ENCODE measurements around the gene PPP2R2D.

Gene PPP2R2D

DNA sequence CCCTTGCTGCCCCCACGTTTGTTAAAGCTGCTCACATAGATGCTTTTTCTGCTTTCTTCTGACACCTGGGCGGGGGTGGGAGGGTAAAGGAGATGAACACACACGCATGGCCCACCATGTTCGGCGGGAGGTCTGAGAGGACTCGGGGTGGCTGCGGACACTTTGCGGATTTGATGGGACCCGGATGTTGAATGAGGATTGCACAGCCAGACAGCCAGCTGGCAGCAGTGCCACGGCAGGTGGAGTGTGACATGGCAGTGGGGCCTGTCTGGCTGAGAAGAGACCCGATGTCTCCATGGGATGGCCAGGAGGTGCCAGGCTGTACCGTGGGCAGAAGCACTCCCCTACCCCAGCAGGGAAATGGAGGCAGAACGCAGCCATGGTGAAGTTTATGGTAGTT lies 31.2 kb downstream of the PPP2R2D start:
- Histone ChIP-seq H2BK15ac (replicated peaks; ENCODE audit: low read depth) (no peak overlapping the region), H3K4me2 (ENCODE audit: low read length) (no peak overlapping the region), H3K36me3 (ENCODE audit: control insufficient read depth, insufficient read depth, low read length) (no peaks in the 10 kb centered on the region), H3K23ac (ENCODE audit: low read length) (no peak overlapping the region), H3K56ac (ENCODE audit: low read length) (no peak overlapping the region), H4K8ac (ENCODE audit: low read depth, low read length) (no peak overlapping the region), H2BK120ac (ENCODE audit: low read depth, low read length) (no peak overlapping the region), H3K79me2 (ENCODE audit: control insufficient read depth, insufficient read depth, low read length) (peaks cover 65% of the 10 kb centered on the region), H3K9ac (ENCODE audit: low read length) (no peak overlapping the region), H3K79me1 (ENCODE audit: low read length) (peaks cover 35% of the 10 kb centered on the region), H3K27me3 (ENCODE audit: insufficient read depth, low read length, poor library complexity) (no peaks in the 10 kb centered on the region), H3K18ac (ENCODE audit: low read length) (no peak overlapping the region), H3K27ac (ENCODE audit: low read depth, low read length) (no peak overlapping the region), H2BK5ac (ENCODE audit: low read length) (no peak overlapping the region), H4K5ac (ENCODE audit: low read length) (no peak overlapping the region), H2AK5ac (ENCODE audit: low read length) (no peak overlapping the region), H3K4ac (ENCODE audit: low read depth, low read length) (no peak overlapping the region), H3K4me3 (ENCODE audit: low read length) (no peak overlapping the region), H3K4me1 (ENCODE audit: control insufficient read depth, low read depth, low read length) (peaks cover 23% of the 10 kb centered on the region)
- WGBS (ENCODE audit: extremely low coverage, insufficient coverage, low lambda C conversion rate): no CpG with 5 or more reads among the region's 13 CpGs
- no peak for DNase-seq

DNA sequence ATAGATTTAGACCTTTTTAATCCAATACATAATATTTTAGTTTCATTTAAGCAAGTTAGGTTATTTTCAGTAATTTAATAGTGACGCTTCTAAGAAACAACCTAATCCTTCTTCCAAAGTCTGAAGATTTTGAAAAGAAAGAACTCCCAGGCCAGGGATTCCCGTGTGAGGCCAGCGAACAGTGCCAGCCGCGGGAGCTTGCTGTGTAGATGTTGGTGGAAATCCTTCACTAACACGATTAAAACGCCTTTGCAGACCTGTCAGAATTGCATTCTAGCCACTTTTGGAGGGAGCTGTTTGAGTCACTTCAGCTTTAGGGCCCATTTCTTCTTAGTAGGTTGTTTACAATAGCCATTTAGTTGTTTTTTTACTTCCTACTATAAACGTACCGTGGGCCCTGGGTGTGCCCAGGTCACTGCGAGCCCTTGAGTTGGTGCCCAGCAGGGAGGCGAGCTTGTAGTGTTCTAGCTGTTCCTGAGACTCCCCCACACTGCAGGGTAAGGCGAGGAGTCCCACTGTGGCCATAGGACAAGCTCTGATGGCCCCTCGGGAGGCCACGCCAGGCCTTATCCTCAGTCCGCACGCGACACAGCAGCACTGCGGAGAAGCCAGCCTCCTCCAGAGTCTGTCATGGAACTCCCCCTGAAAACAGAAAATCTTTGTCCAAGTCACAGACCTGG lies 32.3 kb downstream of the PPP2R2D start:
- WGBS (ENCODE audit: extremely low coverage, insufficient coverage, low lambda C conversion rate): no CpG with 5 or more reads among the region's 18 CpGs
- no peak overlapping the region for H3K23ac ChIP-seq (ENCODE audit: low read length)
- peaks cover 21% of the 10 kb centered on the region for H3K4me1 ChIP-seq (ENCODE audit: control insufficient read depth, low read depth, low read length)
- H2AK5ac ChIP-seq (ENCODE audit: low read length): no peak overlapping the region
- no peak overlapping the region for H3K4me2 ChIP-seq (ENCODE audit: low read length)
- H3K79me1 ChIP-seq (ENCODE audit: low read length): peaks cover 39% of the 10 kb centered on the region
- no peak overlapping the region for H3K9ac ChIP-seq (ENCODE audit: low read length)
- H3K36me3 ChIP-seq (ENCODE audit: control insufficient read depth, insufficient read depth, low read length): no peaks in the 10 kb centered on the region
- no peak overlapping the region for H3K4ac ChIP-seq (ENCODE audit: low read depth, low read length)
- H3K4me3 ChIP-seq (ENCODE audit: low read length): no peak overlapping the region
- DNase-seq: no peak
- H4K5ac ChIP-seq (ENCODE audit: low read length): no peak overlapping the region
- H2BK5ac ChIP-seq (ENCODE audit: low read length): no peak overlapping the region
- no peaks in the 10 kb centered on the region for H3K27me3 ChIP-seq (ENCODE audit: insufficient read depth, low read length, poor library complexity)
- H3K56ac ChIP-seq (ENCODE audit: low read length): no peak overlapping the region
- H3K79me2 ChIP-seq (ENCODE audit: control insufficient read depth, insufficient read depth, low read length): peaks cover 59% of the 10 kb centered on the region
- H3K27ac ChIP-seq (ENCODE audit: low read depth, low read length): no peak overlapping the region
- H3K18ac ChIP-seq (ENCODE audit: low read length): no peak overlapping the region
- no peak overlapping the region for H4K8ac ChIP-seq (ENCODE audit: low read depth, low read length)
- H2BK15ac ChIP-seq (replicated peaks; ENCODE audit: low read depth): no peak overlapping the region
- H2BK120ac ChIP-seq (ENCODE audit: low read depth, low read length): no peak overlapping the region

GRCh38 chr10:131933696-131934086 lies 32.9 kb downstream of the PPP2R2D start:
- H3K4me1 ChIP-seq (ENCODE audit: control insufficient read depth, low read depth, low read length): peaks cover 18% of the 10 kb centered on the region
- H3K27ac ChIP-seq (ENCODE audit: low read depth, low read length): no peak overlapping the region
- no peaks in the 10 kb centered on the region for H3K27me3 ChIP-seq (ENCODE audit: insufficient read depth, low read length, poor library complexity)
- no peak overlapping the region for H3K4me2 ChIP-seq (ENCODE audit: low read length)
- no peak overlapping the region for H2BK120ac ChIP-seq (ENCODE audit: low read depth, low read length)
- no peak overlapping the region for H2BK5ac ChIP-seq (ENCODE audit: low read length)
- no peak overlapping the region for H2BK15ac ChIP-seq (replicated peaks; ENCODE audit: low read depth)
- H3K79me2 ChIP-seq (ENCODE audit: control insufficient read depth, insufficient read depth, low read length): peaks cover 54% of the 10 kb centered on the region
- H3K56ac ChIP-seq (ENCODE audit: low read length): no peak overlapping the region
- no peak overlapping the region for H3K4ac ChIP-seq (ENCODE audit: low read depth, low read length)
- WGBS (ENCODE audit: extremely low coverage, insufficient coverage, low lambda C conversion rate): no CpG with 5 or more reads among the region's 2 CpGs
- no peak overlapping the region for H4K8ac ChIP-seq (ENCODE audit: low read depth, low read length)
- H3K4me3 ChIP-seq (ENCODE audit: low read length): no peak overlapping the region
- no peak overlapping the region for H3K18ac ChIP-seq (ENCODE audit: low read length)
- H3K36me3 ChIP-seq (ENCODE audit: control insufficient read depth, insufficient read depth, low read length): peaks cover 2% of the 10 kb centered on the region
- no peak for DNase-seq
- no peak overlapping the region for H2AK5ac ChIP-seq (ENCODE audit: low read length)
- H3K23ac ChIP-seq (ENCODE audit: low read length): no peak overlapping the region
- no peak overlapping the region for H4K5ac ChIP-seq (ENCODE audit: low read length)
- peaks cover 41% of the 10 kb centered on the region for H3K79me1 ChIP-seq (ENCODE audit: low read length)
- H3K9ac ChIP-seq (ENCODE audit: low read length): no peak overlapping the region

GRCh38 chr10:131934769-131935168 lies 34.0 kb downstream of the PPP2R2D start:
- Histone ChIP-seq H3K9ac (ENCODE audit: low read length) (no peak overlapping the region), H3K36me3 (ENCODE audit: control insufficient read depth, insufficient read depth, low read length) (peaks cover 3% of the 10 kb centered on the region), H2AK5ac (ENCODE audit: low read length) (no peak overlapping the region), H3K4ac (ENCODE audit: low read depth, low read length) (no peak overlapping the region), H2BK120ac (ENCODE audit: low read depth, low read length) (no peak overlapping the region), H3K79me2 (ENCODE audit: control insufficient read depth, insufficient read depth, low read length) (peaks cover 44% of the 10 kb centered on the region), H3K4me1 (ENCODE audit: control insufficient read depth, low read depth, low read length) (peaks cover 9% of the 10 kb centered on the region), H4K5ac (ENCODE audit: low read length) (no peak overlapping the region), H3K4me2 (ENCODE audit: low read length) (no peak overlapping the region), H2BK15ac (replicated peaks; ENCODE audit: low read depth) (no peak overlapping the region), H3K27me3 (ENCODE audit: insufficient read depth, low read length, poor library complexity) (no peaks in the 10 kb centered on the region), H4K8ac (ENCODE audit: low read depth, low read length) (no peak overlapping the region), H3K27ac (ENCODE audit: low read depth, low read length) (no peak overlapping the region), H3K79me1 (ENCODE audit: low read length) (peaks cover 35% of the 10 kb centered on the region), H3K56ac (ENCODE audit: low read length) (no peak overlapping the region), H3K18ac (ENCODE audit: low read length) (no peak overlapping the region), H3K4me3 (ENCODE audit: low read length) (no peak overlapping the region), H3K23ac (ENCODE audit: low read length) (no peak overlapping the region), H2BK5ac (ENCODE audit: low read length) (no peak overlapping the region)
- peak; percentile 65 for DNase-seq
- no CpG with 5 or more reads among the region's 8 CpGs for WGBS (ENCODE audit: extremely low coverage, insufficient coverage, low lambda C conversion rate)

DNA sequence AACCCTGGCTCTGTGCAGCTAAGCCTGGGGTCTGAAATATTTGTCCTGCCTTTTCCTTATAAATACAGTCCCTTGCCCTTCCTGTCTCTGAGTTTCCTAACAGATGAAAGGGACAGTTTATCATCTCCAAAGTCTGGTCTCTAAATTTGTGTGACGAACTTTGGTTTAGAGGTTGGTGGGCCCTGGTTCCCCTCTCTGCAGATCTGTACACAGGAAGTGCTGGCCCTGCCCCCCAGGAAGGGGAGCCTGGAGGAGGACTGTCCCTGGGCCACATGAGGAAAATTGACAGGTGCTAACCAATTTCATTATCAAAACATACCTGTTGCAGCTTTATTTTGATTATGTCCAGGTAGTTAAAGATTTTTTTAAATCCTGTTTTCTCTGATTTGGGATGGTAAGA lies 34.5 kb downstream of the PPP2R2D start:
- Histone ChIP-seq H3K79me1 (ENCODE audit: low read length) (peaks cover 34% of the 10 kb centered on the region), H3K9ac (ENCODE audit: low read length) (no peak overlapping the region), H3K4me2 (ENCODE audit: low read length) (no peak overlapping the region), H3K36me3 (ENCODE audit: control insufficient read depth, insufficient read depth, low read length) (peaks cover 3% of the 10 kb centered on the region), H2BK5ac (ENCODE audit: low read length) (no peak overlapping the region), H3K27me3 (ENCODE audit: insufficient read depth, low read length, poor library complexity) (no peaks in the 10 kb centered on the region), H3K4ac (ENCODE audit: low read depth, low read length) (no peak overlapping the region), H4K5ac (ENCODE audit: low read length) (no peak overlapping the region), H2BK15ac (replicated peaks; ENCODE audit: low read depth) (no peak overlapping the region), H3K4me1 (ENCODE audit: control insufficient read depth, low read depth, low read length) (peaks cover 8% of the 10 kb centered on the region), H3K56ac (ENCODE audit: low read length) (no peak overlapping the region), H3K18ac (ENCODE audit: low read length) (no peak overlapping the region), H3K27ac (ENCODE audit: low read depth, low read length) (no peak overlapping the region), H3K23ac (ENCODE audit: low read length) (no peak overlapping the region), H3K79me2 (ENCODE audit: control insufficient read depth, insufficient read depth, low read length) (peaks cover 40% of the 10 kb centered on the region), H2BK120ac (ENCODE audit: low read depth, low read length) (no peak overlapping the region), H3K4me3 (ENCODE audit: low read length) (no peak overlapping the region), H4K8ac (ENCODE audit: low read depth, low read length) (no peak overlapping the region), H2AK5ac (ENCODE audit: low read length) (no peak overlapping the region)
- DNase-seq: no peak
- no CpG with 5 or more reads among the region's 1 CpG for WGBS (ENCODE audit: extremely low coverage, insufficient coverage, low lambda C conversion rate)

GRCh38 chr10:131936294-131936693 lies 35.5 kb downstream of the PPP2R2D start:
- Histone ChIP-seq H3K4me1 (ENCODE audit: control insufficient read depth, low read depth, low read length) (peaks cover 5% of the 10 kb centered on the region), H3K27ac (ENCODE audit: low read depth, low read length) (no peak overlapping the region), H3K56ac (ENCODE audit: low read length) (no peak overlapping the region), H2BK5ac (ENCODE audit: low read length) (no peak overlapping the region), H3K4me3 (ENCODE audit: low read length) (no peak overlapping the region), H3K36me3 (ENCODE audit: control insufficient read depth, insufficient read depth, low read length) (peaks cover 3% of the 10 kb centered on the region), H2BK120ac (ENCODE audit: low read depth, low read length) (no peak overlapping the region), H3K4ac (ENCODE audit: low read depth, low read length) (no peak overlapping the region), H3K9ac (ENCODE audit: low read length) (no peak overlapping the region), H3K23ac (ENCODE audit: low read length) (no peak overlapping the region), H3K79me1 (ENCODE audit: low read length) (peaks cover 27% of the 10 kb centered on the region), H3K79me2 (ENCODE audit: control insufficient read depth, insufficient read depth, low read length) (peaks cover 29% of the 10 kb centered on the region), H3K27me3 (ENCODE audit: insufficient read depth, low read length, poor library complexity) (no peaks in the 10 kb centered on the region), H4K8ac (ENCODE audit: low read depth, low read length) (no peak overlapping the region), H4K5ac (ENCODE audit: low read length) (no peak overlapping the region), H3K4me2 (ENCODE audit: low read length) (no peak overlapping the region), H2BK15ac (replicated peaks; ENCODE audit: low read depth) (no peak overlapping the region), H2AK5ac (ENCODE audit: low read length) (no peak overlapping the region), H3K18ac (ENCODE audit: low read length) (no peak overlapping the region)
- DNase-seq: no peak
- WGBS (ENCODE audit: extremely low coverage, insufficient coverage, low lambda C conversion rate): no CpG with 5 or more reads among the region's 9 CpGs

Data from mesendoderm (in vitro differentiated cells).